IMR-90 (cell line): ENCODE results near the gene HOXB8. TPM values are rescaled to one million over a fixed set of nuclear protein-coding genes. Genes with fewer than 3 reads are reported as not detected.

Experiments
- ATAC-seq: fragments of 200-7000 bp; cut with Tn5 transposase; 2 replicates; pipeline ENCODE4 v1.9.1; 2020; ENCODE audit warnings: low read depth, mild to moderate bottlenecking, moderate library complexity
- BruUV-seq: library from RNA; stranded (reverse); fragments of 400-500 nt; replicated peaks from 2 replicates; lab custom pipeline; 2021; lab: Mats Ljungman, UMichigan
- CTCF ChIA-PET: fragments of 300-600 bp; formaldehyde crosslinking; extraction: SDS; loops from one replicate; lab custom pipeline; 2021; ENCODE audit warnings: antibody characterized with exemption; lab: Yijun Ruan, JAX
- POLR2A ChIA-PET: fragments of 300-600 bp; sonication (Branson Sonifier 250); formaldehyde crosslinking; loops from one replicate; lab custom pipeline; 2022; ENCODE audit warnings: antibody characterized with exemption; ENCODE audit not compliant: unreplicated experiment; lab: Charles Lee
- DNase-seq: peaks from one replicate; pipeline ENCODE4 v3.0.0; 2013
- H2AFZ ChIP-seq: replicated peaks from 2 replicates; pipeline ENCODE3; 2013; ENCODE audit warnings: low read length, mild to moderate bottlenecking; ENCODE audit not compliant: poor library complexity
- H2AK5ac ChIP-seq: 2 replicates; pipeline ENCODE4 v1.6.1; 2013; ENCODE audit warnings: low read depth, low read length, inconsistent platforms
- H2AK9ac ChIP-seq: replicated peaks from 2 replicates; pipeline ENCODE3; 2013; ENCODE audit warnings: mild to moderate bottlenecking, low read depth, low read length, moderate library complexity; ENCODE audit not compliant: poor library complexity
- H2BK120ac ChIP-seq: 2 replicates; pipeline ENCODE4 v1.6.1; 2013; ENCODE audit warnings: low read depth, low read length, inconsistent platforms
- H2BK15ac ChIP-seq: 3 replicates; pipeline ENCODE4 v1.6.1; 2013; ENCODE audit warnings: low read depth, low read length, inconsistent platforms
- H2BK20ac ChIP-seq: 2 replicates; pipeline ENCODE4 v1.6.1; 2013; ENCODE audit warnings: low read depth, mild to moderate bottlenecking, inconsistent platforms, low read length, moderate library complexity
- H2BK5ac ChIP-seq: 2 replicates; pipeline ENCODE4 v1.6.1; 2013; ENCODE audit warnings: mild to moderate bottlenecking, low read depth, low read length, inconsistent platforms; ENCODE audit not compliant: poor library complexity, severe bottlenecking
- H3K14ac ChIP-seq: replicated peaks from 2 replicates; pipeline ENCODE4 v1.6.1; 2013; ENCODE audit warnings: low read depth, low read length, inconsistent platforms
- H3K18ac ChIP-seq: 2 replicates; pipeline ENCODE4 v1.6.1; 2013; ENCODE audit warnings: low read depth, low read length, control low read depth
- H3K23ac ChIP-seq: 2 replicates; pipeline ENCODE4 v1.6.1; 2013; ENCODE audit warnings: low read depth, low read length, inconsistent platforms
- H3K27ac ChIP-seq: 2 replicates; pipeline ENCODE4 v1.5.1; 2013; ENCODE audit warnings: mild to moderate bottlenecking, control low read depth, low read length; ENCODE audit not compliant: insufficient read depth
- H3K27me3 ChIP-seq: 2 replicates; pipeline ENCODE4 v1.6.1; 2013; ENCODE audit warnings: low read length; ENCODE audit not compliant: control insufficient read depth, insufficient read depth
- H3K36me3 ChIP-seq: 2 replicates; pipeline ENCODE4 v1.6.1; 2013; ENCODE audit warnings: low read length, mixed read lengths; ENCODE audit not compliant: control insufficient read depth, insufficient read depth
- H3K4ac ChIP-seq: 2 replicates; pipeline ENCODE4 v1.6.1; 2013; ENCODE audit warnings: low read depth, low read length, inconsistent platforms
- H3K4me1 ChIP-seq: 2 replicates; pipeline ENCODE4 v1.6.1; 2013; ENCODE audit warnings: low read length, mixed read lengths; ENCODE audit not compliant: control insufficient read depth, insufficient read depth
- H3K4me2 ChIP-seq: 2 replicates; pipeline ENCODE4 v1.6.1; 2013; ENCODE audit warnings: low read depth, mild to moderate bottlenecking, control low read depth, low read length, moderate library complexity
- H3K4me3 ChIP-seq: 2 replicates; pipeline ENCODE4 v1.5.1; 2013; ENCODE audit warnings: low read depth, mild to moderate bottlenecking, control low read depth, low read length, moderate library complexity; ENCODE audit not compliant: insufficient read depth
- H3K56ac ChIP-seq: 2 replicates; pipeline ENCODE4 v1.6.1; 2013; ENCODE audit warnings: low read length, inconsistent platforms; ENCODE audit not compliant: insufficient read depth; ENCODE audit errors: extremely low read depth
- H3K79me1 ChIP-seq, 2 experiments: 2 replicates each; pipeline ENCODE4 v1.6.1; 2013; ENCODE audit warnings: low read length in 2 of 2, inconsistent platforms in 1 of 2, low read depth in 1 of 2
- H3K9ac ChIP-seq: 2 replicates; pipeline ENCODE4 v1.6.1; 2013; ENCODE audit warnings: low read depth, low read length, control low read depth
- H3K9me1 ChIP-seq: 2 replicates; pipeline ENCODE4 v1.6.1; 2013; ENCODE audit warnings: low read length, inconsistent platforms; ENCODE audit not compliant: insufficient read depth
- H3K9me3 ChIP-seq: 2 replicates; pipeline ENCODE4 v1.6.1; 2013; ENCODE audit warnings: low read length; ENCODE audit not compliant: control insufficient read depth, insufficient read depth
- H4K20me1 ChIP-seq: 2 replicates; pipeline ENCODE4 v1.6.1; 2013; ENCODE audit warnings: low read length, inconsistent platforms; ENCODE audit not compliant: insufficient read depth
- H4K5ac ChIP-seq: 2 replicates; pipeline ENCODE4 v1.6.1; 2013; ENCODE audit warnings: mild to moderate bottlenecking, low read depth, low read length, control low read depth
- H4K8ac ChIP-seq, 2 experiments: 2 replicates each; pipeline ENCODE4 v1.6.1; 2013; ENCODE audit warnings: low read depth in 2 of 2, low read length in 2 of 2, control low read depth in 1 of 2, inconsistent platforms in 1 of 2
- H4K91ac ChIP-seq: 2 replicates; pipeline ENCODE4 v1.6.1; 2013; ENCODE audit warnings: low read depth, low read length, inconsistent platforms; ENCODE audit not compliant: insufficient read depth
- BHLHE40 ChIP-seq: fragments of 150-350 bp; IDR thresholded peaks from 2 replicates; pipeline ENCODE4 v1.6.1; 2016; ENCODE audit warnings: mild to moderate bottlenecking, low read depth, low read length
- CEBPB ChIP-seq: IDR thresholded peaks from 2 replicates; pipeline ENCODE4 v1.6.1; 2012; ENCODE audit warnings: low read depth, low read length, improper control_type of control experiment
- CHD1 ChIP-seq: IDR thresholded peaks from 2 replicates; pipeline ENCODE4 v1.6.1; 2012; ENCODE audit warnings: low read depth, low read length, improper control_type of control experiment
- CTCF ChIP-seq: conservative IDR thresholded peaks from 2 replicates; pipeline ENCODE4 v1.5.1; 2012; ENCODE audit warnings: mild to moderate bottlenecking, low read depth, low read length, improper control_type of control experiment
- FOS ChIP-seq: fragments of 150-350 bp; IDR thresholded peaks from 2 replicates; pipeline ENCODE4 v1.6.1; 2016; ENCODE audit warnings: low read depth, low read length
- MAZ ChIP-seq: IDR thresholded peaks from 2 replicates; pipeline ENCODE4 v1.6.1; 2012; ENCODE audit warnings: low read depth, mild to moderate bottlenecking, low read length, improper control_type of control experiment, moderate library complexity, borderline replicate concordance
- NFE2L2 ChIP-seq: fragments of 150-350 bp; IDR thresholded peaks from 2 replicates; pipeline ENCODE4 v1.6.1; 2016; ENCODE audit warnings: low read depth, mild to moderate bottlenecking, low read length
- POLR2A ChIP-seq: IDR thresholded peaks from 2 replicates; pipeline ENCODE4 v1.6.1; 2012; ENCODE audit warnings: mild to moderate bottlenecking, low read depth, low read length
- RAD21 ChIP-seq: IDR thresholded peaks from 2 replicates; pipeline ENCODE4 v1.6.1; 2012; ENCODE audit warnings: low read length, improper control_type of control experiment
- RCOR1 ChIP-seq: IDR thresholded peaks from 2 replicates; pipeline ENCODE4 v1.6.1; 2012; ENCODE audit warnings: mild to moderate bottlenecking, low read length, improper control_type of control experiment; ENCODE audit not compliant: insufficient replicate concordance
- RFX5 ChIP-seq: IDR thresholded peaks from 2 replicates; pipeline ENCODE4 v1.8.0; 2012; ENCODE audit warnings: low read depth, mild to moderate bottlenecking, low read length, moderate library complexity
- SMC3 ChIP-seq: fragments of 150-350 bp; IDR thresholded peaks from 2 replicates; pipeline ENCODE4 v1.6.1; 2016; ENCODE audit warnings: low read depth, mild to moderate bottlenecking, antibody characterized with exemption, low read length, moderate library complexity
- USF2 ChIP-seq: fragments of 150-350 bp; IDR thresholded peaks from 2 replicates; pipeline ENCODE4 v1.6.1; 2017; ENCODE audit warnings: mild to moderate bottlenecking, antibody characterized with exemption, low read length, low read depth
- WGBS, 2 experiments: methylation state at CpG; one replicate each; pipeline versions ENCODE4 v1.1.5 to v1.1.7; 2013; ENCODE audit warnings: missing lambda C conversion rate in 2 of 2; ENCODE audit not compliant: insufficient read length in 1 of 2; ENCODE audit errors: extremely low coverage in 2 of 2; 5-methylcytosine and 5-hydroxymethylcytosine counted together
- dilution Hi-C: fragments of 300-500 bp; cut with HindIII; formaldehyde crosslinking; loops from one replicate; pipeline ENCODE4 v1.14.3; 2018; ENCODE audit warnings: low sequenced_read_pairs; ENCODE audit not compliant: unreplicated experiment
- in situ Hi-C: fragments of 300-500 bp; cut with MboI; formaldehyde crosslinking; loops from 3 replicates; pipeline ENCODE4 v1.14.3; 2019; ENCODE audit warnings: low sequenced_read_pairs, inconsistent platforms, mixed read lengths
- intact Hi-C: fragments of 100-400 bp; cut with micrococcal nuclease; formaldehyde crosslinking; loops from 2 replicates; pipeline ENCODE4 v1.10.0; 2022
- polyA plus RNA-seq, 3 experiments: library from polyadenylated mRNA; depleted of rRNA; stranded (reverse); fragments of >200 nt; gene quantifications; 2 replicates each; pipeline ENCODE4 v1.2.3, GENCODE V29; 2012; ENCODE audit warnings: low replicate concordance in 1 of 3
- total RNA-seq: library from RNA; depleted of rRNA; stranded (reverse); fragments of >200 nt; gene quantifications from 2 replicates; pipeline ENCODE4 v1.2.3, GENCODE V29; 2012

HOXB8 gene
- total and polyA plus RNA-seq, 2 of the 4 experiments (the other 2 are of a cell fraction): 0.54 to 5.3 TPM

- no peak for TF ChIP-seq MAZ
- no peak for TF ChIP-seq BHLHE40
Observed at GRCh38 chr17:48611681-48612455, 3.2 kb downstream of the HOXB8 start (continued).

GRCh38 chr17:48611213-48611612 is 3.9 kb downstream of the HOXB8 start:
- ATAC-seq: peak; percentile 2
- Histone ChIP-seq H3K4me1 (peaks cover 14% of the 10 kb centered on the region), H2BK15ac (peak overlapping the region; percentile 52; the same call in 1 of the 3 replicates), H3K23ac (peak overlapping the region; percentile 87), H2BK5ac (peak overlapping the region; percentile 87), H3K56ac (peak overlapping the region; percentile 76; the same call in 1 of the 2 replicates), H4K20me1 (no peaks in the 10 kb centered on the region), H2AK9ac (peak overlapping the region; percentile 56), H3K4me3 (peak overlapping the region; percentile 61), H4K8ac (peak overlapping the region; percentile 93 to 95), H3K4ac (peak overlapping the region; percentile 82), H4K91ac (peak overlapping the region; percentile 67), H3K36me3 (peaks cover 7% of the 10 kb centered on the region), H3K9ac (peak overlapping the region; percentile 97), H3K4me2 (peak overlapping the region; percentile 91), H3K9me1 (0 out of 2 replicates have a peak, but pooled peaks cover 3% of the 10 kb centered on the region), H2AFZ (peak overlapping the region; percentile 94), H3K79me1 (peaks cover 9 to 40% of the 10 kb centered on the region in 2 experiments; a peak in 3 of 4 replicates), H2BK120ac (peak overlapping the region; percentile 77), H3K18ac (peak overlapping the region; percentile 53), H3K27ac (peak overlapping the region; percentile 93), H3K9me3 (no peaks in the 10 kb centered on the region), H2BK20ac (0 out of 2 replicates have a peak overlapping the region, but pooled peaks have one; percentile 42), H3K14ac (peak overlapping the region; percentile 69), H4K5ac (peak overlapping the region; percentile 51), H2AK5ac (no peak overlapping the region; the same call in 1 of the 2 replicates), H3K27me3 (peaks cover 11% of the 10 kb centered on the region)
- intact Hi-C loops: no loop called here
- no TSS peak for BruUV-seq
- ChIA-PET CTCF (no interaction called here), POLR2A (no interaction called here)
- in situ Hi-C loops: no loop called here
- WGBS, 2 experiments: no CpG with 5 or more reads among the region's 22 CpGs
- dilution Hi-C loops: no loop called here
- DNase-seq: peak; percentile 43
- TF ChIP-seq FOS: no peak
- no peak for TF ChIP-seq NFE2L2
- TF ChIP-seq MAZ: no peak
- TF ChIP-seq RAD21: no peak
- TF ChIP-seq CHD1: no peak
- TF ChIP-seq BHLHE40: no peak
- TF ChIP-seq RFX5: no peak
- no peak for TF ChIP-seq SMC3
- no peak for TF ChIP-seq USF2
- TF ChIP-seq CEBPB: no peak
- TF ChIP-seq RCOR1: no peak
- TF ChIP-seq POLR2A: no peak
- TF ChIP-seq CTCF: no peak
